ENCODE data around the gene RIMBP2.

Gene RIMBP2

GRCh38 chr12:130563323-130563722 is 152.8 kb downstream of the RIMBP2 start:
- DNase-seq = no peak

GRCh38 chr12:130562716-130563115 is 153.4 kb downstream of the RIMBP2 start:
- DNase-seq = no peak

GRCh38 chr12:130560321-130560720 is 155.8 kb downstream of the RIMBP2 start:
- no peak for DNase-seq

- no peak for DNase-seq
Observed at GRCh38 chr12:130559806-130560205, 156.3 kb downstream of the RIMBP2 start.

GRCh38 chr12:130557886-130558765 is 158.0 kb downstream of the RIMBP2 start:
- DNase-seq = no peak

GRCh38 chr12:130557201-130557600 is 158.9 kb downstream of the RIMBP2 start:
- no peak for DNase-seq

- no peak for DNase-seq
Observed at GRCh38 chr12:130556486-130557055, 159.5 kb downstream of the RIMBP2 start.

GRCh38 chr12:130555628-130556485 is 160.2 kb downstream of the RIMBP2 start:
- DNase-seq = no peak

- no peak for DNase-seq
Observed at GRCh38 chr12:130555221-130555620, 160.9 kb downstream of the RIMBP2 start.

- DNase-seq = no peak
Observed at GRCh38 chr12:130552483-130552996, 163.6 kb downstream of the RIMBP2 start.

GRCh38 chr12:130549361-130549760 is 166.7 kb downstream of the RIMBP2 start:
- no peak for DNase-seq

GRCh38 chr12:130547480-130548155 is 168.5 kb downstream of the RIMBP2 start:
- no peak for DNase-seq

GRCh38 chr12:130546494-130546893 is 169.6 kb downstream of the RIMBP2 start:
- DNase-seq = no peak

GRCh38 chr12:130545475-130545874 is 170.6 kb downstream of the RIMBP2 start:
- DNase-seq = no peak

- DNase-seq = no peak
Observed at GRCh38 chr12:130540376-130540775, 175.7 kb downstream of the RIMBP2 start.

GRCh38 chr12:130538343-130539095 is 177.6 kb downstream of the RIMBP2 start:
- no peak for DNase-seq

- no peak for DNase-seq
Observed at GRCh38 chr12:130537655-130538054, 178.4 kb downstream of the RIMBP2 start.

GRCh38 chr12:130537051-130537450 is 179.0 kb downstream of the RIMBP2 start:
- no peak for DNase-seq

- no peak for DNase-seq
Observed at GRCh38 chr12:130530429-130530828, 185.7 kb downstream of the RIMBP2 start.

- no peak for DNase-seq
Observed at GRCh38 chr12:130529781-130530180, 186.3 kb downstream of the RIMBP2 start.

- no peak for DNase-seq
Observed at GRCh38 chr12:130527239-130527638, 188.9 kb downstream of the RIMBP2 start.

- no peak for DNase-seq
Observed at GRCh38 chr12:130526813-130527212, 189.3 kb downstream of the RIMBP2 start.
